HepG2 (cell line): ENCODE measurements around the gene BLOC1S4. TPM values are rescaled to one million over a fixed set of nuclear protein-coding genes. Genes with fewer than 3 reads are reported as not detected.

Experiments used
- BRCA1 ChIP-seq: sonication (generic); formaldehyde crosslinking; IDR thresholded peaks from 2 replicates; pipeline ENCODE4 v1.4.0; 2020; ENCODE audit warnings: missing genetic modification reagents
- ETV6 ChIP-seq: sonication (generic); formaldehyde crosslinking; conservative IDR thresholded peaks from 2 replicates; pipeline ENCODE4 v1.4.0; 2020; ENCODE audit warnings: missing genetic modification reagents
- FOXO1 ChIP-seq: sonication (generic); formaldehyde crosslinking; IDR thresholded peaks from 2 replicates; pipeline ENCODE4 v1.4.0; 2020; ENCODE audit warnings: missing genetic modification reagents
- HNRNPH1 ChIP-seq: fragments of 200-400 bp; formaldehyde crosslinking; optimal IDR thresholded peaks from 2 replicates; pipeline ENCODE3; 2017; ENCODE audit warnings: mild to moderate bottlenecking, low read depth, low read length
- JUNB ChIP-seq: sonication (generic); formaldehyde crosslinking; IDR thresholded peaks from 2 replicates; pipeline ENCODE4 v1.8.0; 2022; ENCODE audit warnings: missing genetic modification reagents, mild to moderate bottlenecking, borderline replicate concordance
- NR2F1 ChIP-seq, 2 experiments: fragments of 450-650 bp in 1 of 2; formaldehyde crosslinking in 1 of 2; IDR thresholded peaks; 2 replicates each; pipeline versions ENCODE4 v1.5.0 to v1.6.1; 2016 to 2020; ENCODE audit warnings: mild to moderate bottlenecking in 1 of 2, missing compliant biosample characterization in 1 of 2, missing genetic modification reagents in 1 of 2, moderate library complexity in 1 of 2
- RFXANK ChIP-seq: IDR thresholded peaks from 2 replicates; pipeline ENCODE4 v1.6.1; 2016
- RXRB ChIP-seq: IDR thresholded peaks from 2 replicates; pipeline ENCODE4 v1.6.1; 2016; ENCODE audit warnings: borderline replicate concordance, missing genetic modification reagents, missing compliant biosample characterization
- SALL2 ChIP-seq: sonication (generic); formaldehyde crosslinking; IDR thresholded peaks from 2 replicates; pipeline ENCODE4 v1.8.1; 2023; ENCODE audit warnings: mild to moderate bottlenecking, missing genetic modification reagents, inconsistent platforms
- SIN3A ChIP-seq: IDR thresholded peaks from 2 replicates; pipeline ENCODE4 v1.6.1; 2011; ENCODE audit warnings: low read depth, mild to moderate bottlenecking, control low read depth, low read length, borderline replicate concordance
- SMARCC2 ChIP-seq: fragments of 450-650 bp; IDR thresholded peaks from 2 replicates; pipeline ENCODE4 v1.6.1; 2017; ENCODE audit warnings: antibody characterized with exemption, mild to moderate bottlenecking
- SRSF9 ChIP-seq: fragments of 200-400 bp; formaldehyde crosslinking; IDR thresholded peaks from 2 replicates; pipeline ENCODE4 v1.6.1; 2018; ENCODE audit warnings: borderline replicate concordance, mild to moderate bottlenecking, low read depth, low read length; ENCODE audit not compliant: insufficient read depth, poor library complexity, severe bottlenecking
- TAF1 ChIP-seq: sonication (generic); formaldehyde crosslinking; IDR thresholded peaks from 2 replicates; pipeline ENCODE4 v1.4.0; 2020; ENCODE audit warnings: missing genetic modification reagents
- TCF12 ChIP-seq, 2 experiments: fragments of 450-650 bp in 1 of 2; sonication (generic) in 1 of 2; formaldehyde crosslinking in 1 of 2; IDR thresholded peaks; 2 replicates each; pipeline versions ENCODE4 v1.6.1 to v1.8.0; 2017 to 2022; ENCODE audit warnings: antibody characterized with exemption in 1 of 2, mild to moderate bottlenecking in 1 of 2, missing genetic modification reagents in 1 of 2, moderate library complexity in 1 of 2
- ZFYVE20 ChIP-seq: sonication (generic); formaldehyde crosslinking; IDR thresholded peaks from 2 replicates; pipeline ENCODE4 v1.8.0; 2023; ENCODE audit warnings: low read depth, mild to moderate bottlenecking, moderate library complexity, missing genetic modification reagents, borderline replicate concordance
- ZNF841 ChIP-seq: sonication (generic); formaldehyde crosslinking; IDR thresholded peaks from 2 replicates; pipeline ENCODE4 v1.8.1; 2023; ENCODE audit warnings: missing genetic modification reagents, borderline replicate concordance
- ZSCAN9 ChIP-seq: IDR thresholded peaks from 2 replicates; pipeline ENCODE4 v1.6.1; 2016; ENCODE audit warnings: borderline replicate concordance
- polyA plus RNA-seq, 8 experiments: library from polyadenylated mRNA; depleted of rRNA in 3 of 8; stranded (reverse) in 7 of 8; unstranded in 1 of 8; fragments of >200 nt; fragmentation: Illumina TruSeq in 4 of 8; extraction: Trizol in 4 of 8; gene quantifications; 2 replicates each; pipeline versions ENCODE4 v1.2.1 to v1.2.3, GENCODE V29; 2011 to 2016; ENCODE audit warnings: low read depth in 4 of 8, missing spikeins in 1 of 8, mixed read lengths in 1 of 8; ENCODE audit not compliant: insufficient read depth in 1 of 8
- total RNA-seq, 5 experiments: library from RNA; depleted of rRNA; stranded (reverse); fragments of >200 nt; fragmentation: Illumina TruSeq; extraction: Trizol; gene quantifications; 2 replicates each; pipeline ENCODE4 v1.2.3, GENCODE V29; 2016; ENCODE audit warnings: low read depth in 1 of 5
- TF ChIP-seq, protein P1 (sequence below): sonication (generic); formaldehyde crosslinking; IDR thresholded peaks from 2 replicates; pipeline ENCODE4 v1.4.0; 2020; ENCODE audit warnings: missing genetic modification reagents
- TF ChIP-seq, protein P2 (sequence below): sonication (generic); formaldehyde crosslinking; IDR thresholded peaks from 2 replicates; pipeline ENCODE4 v1.5.0; 2020; ENCODE audit warnings: mild to moderate bottlenecking, missing genetic modification reagents, moderate library complexity
- TF ChIP-seq, protein P3 (sequence below): sonication (generic); formaldehyde crosslinking; IDR thresholded peaks from 2 replicates; pipeline ENCODE4 v1.8.1; 2023; ENCODE audit warnings: mild to moderate bottlenecking, moderate library complexity, missing genetic modification reagents
- TF ChIP-seq, protein P4 (sequence below): IDR thresholded peaks from 2 replicates; pipeline ENCODE4 v1.4.0; 2020; ENCODE audit warnings: mild to moderate bottlenecking, missing genetic modification reagents

BLOC1S4 gene
- total and polyA plus RNA-seq, 2 of the 13 experiments (the other 11 are each of a cell fraction or from before 2014, with no cell fraction given): 15.5 to 20.9 TPM

DNA sequence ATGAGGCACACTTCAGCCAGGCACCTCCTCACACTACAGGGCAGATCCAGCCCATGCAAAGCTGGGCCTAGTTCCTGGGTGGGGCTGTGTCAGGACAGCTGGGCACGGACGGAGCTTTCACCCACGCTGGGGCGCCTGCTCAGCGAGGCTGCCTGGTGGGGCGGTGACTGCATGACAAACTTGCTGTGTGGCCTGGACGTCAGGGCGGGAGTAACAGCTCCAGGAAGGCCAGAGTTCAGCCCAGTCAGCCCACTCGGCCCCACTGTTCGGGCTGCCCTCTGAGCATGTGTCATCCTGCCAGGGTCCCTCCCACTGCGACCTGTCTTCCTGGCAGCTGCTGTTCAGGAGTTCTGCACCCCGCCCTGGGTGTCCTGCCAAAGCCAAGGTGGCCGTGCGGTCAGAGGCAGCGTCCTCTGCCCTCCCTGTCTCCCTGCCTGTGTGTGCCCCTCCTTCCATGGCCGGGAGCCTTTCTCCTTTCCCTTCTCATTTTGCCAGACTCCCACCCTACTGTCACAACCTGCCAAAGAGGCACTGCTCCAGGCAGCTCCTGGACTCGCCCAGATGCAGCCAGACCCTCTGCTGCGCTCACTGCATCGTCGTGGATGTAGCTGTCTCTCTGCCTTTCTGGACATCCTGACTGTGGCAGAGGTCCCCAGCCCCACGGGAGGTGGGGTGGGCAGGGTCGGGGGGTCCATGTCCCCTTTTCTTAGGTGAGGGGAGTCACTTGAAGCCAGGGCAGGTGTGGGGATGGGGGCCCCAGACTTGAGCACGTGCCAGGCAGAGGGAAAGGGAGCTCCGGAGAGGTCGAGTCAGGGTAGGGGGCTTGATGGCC, 33.6 kb downstream of the BLOC1S4 start (continued):
- TF ChIP-seq, protein P1, sequence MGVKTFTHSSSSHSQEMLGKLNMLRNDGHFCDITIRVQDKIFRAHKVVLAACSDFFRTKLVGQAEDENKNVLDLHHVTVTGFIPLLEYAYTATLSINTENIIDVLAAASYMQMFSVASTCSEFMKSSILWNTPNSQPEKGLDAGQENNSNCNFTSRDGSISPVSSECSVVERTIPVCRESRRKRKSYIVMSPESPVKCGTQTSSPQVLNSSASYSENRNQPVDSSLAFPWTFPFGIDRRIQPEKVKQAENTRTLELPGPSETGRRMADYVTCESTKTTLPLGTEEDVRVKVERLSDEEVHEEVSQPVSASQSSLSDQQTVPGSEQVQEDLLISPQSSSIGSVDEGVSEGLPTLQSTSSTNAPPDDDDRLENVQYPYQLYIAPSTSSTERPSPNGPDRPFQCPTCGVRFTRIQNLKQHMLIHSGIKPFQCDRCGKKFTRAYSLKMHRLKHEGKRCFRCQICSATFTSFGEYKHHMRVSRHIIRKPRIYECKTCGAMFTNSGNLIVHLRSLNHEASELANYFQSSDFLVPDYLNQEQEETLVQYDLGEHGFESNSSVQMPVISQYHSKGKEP (CRISPR knock-in tag): no peak
- TF ChIP-seq, protein P2, sequence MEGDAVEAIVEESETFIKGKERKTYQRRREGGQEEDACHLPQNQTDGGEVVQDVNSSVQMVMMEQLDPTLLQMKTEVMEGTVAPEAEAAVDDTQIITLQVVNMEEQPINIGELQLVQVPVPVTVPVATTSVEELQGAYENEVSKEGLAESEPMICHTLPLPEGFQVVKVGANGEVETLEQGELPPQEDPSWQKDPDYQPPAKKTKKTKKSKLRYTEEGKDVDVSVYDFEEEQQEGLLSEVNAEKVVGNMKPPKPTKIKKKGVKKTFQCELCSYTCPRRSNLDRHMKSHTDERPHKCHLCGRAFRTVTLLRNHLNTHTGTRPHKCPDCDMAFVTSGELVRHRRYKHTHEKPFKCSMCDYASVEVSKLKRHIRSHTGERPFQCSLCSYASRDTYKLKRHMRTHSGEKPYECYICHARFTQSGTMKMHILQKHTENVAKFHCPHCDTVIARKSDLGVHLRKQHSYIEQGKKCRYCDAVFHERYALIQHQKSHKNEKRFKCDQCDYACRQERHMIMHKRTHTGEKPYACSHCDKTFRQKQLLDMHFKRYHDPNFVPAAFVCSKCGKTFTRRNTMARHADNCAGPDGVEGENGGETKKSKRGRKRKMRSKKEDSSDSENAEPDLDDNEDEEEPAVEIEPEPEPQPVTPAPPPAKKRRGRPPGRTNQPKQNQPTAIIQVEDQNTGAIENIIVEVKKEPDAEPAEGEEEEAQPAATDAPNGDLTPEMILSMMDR: peak; percentile 38
- TF ChIP-seq RFXANK (CRISPR knock-in tag): no peak
- TF ChIP-seq, protein P3, sequence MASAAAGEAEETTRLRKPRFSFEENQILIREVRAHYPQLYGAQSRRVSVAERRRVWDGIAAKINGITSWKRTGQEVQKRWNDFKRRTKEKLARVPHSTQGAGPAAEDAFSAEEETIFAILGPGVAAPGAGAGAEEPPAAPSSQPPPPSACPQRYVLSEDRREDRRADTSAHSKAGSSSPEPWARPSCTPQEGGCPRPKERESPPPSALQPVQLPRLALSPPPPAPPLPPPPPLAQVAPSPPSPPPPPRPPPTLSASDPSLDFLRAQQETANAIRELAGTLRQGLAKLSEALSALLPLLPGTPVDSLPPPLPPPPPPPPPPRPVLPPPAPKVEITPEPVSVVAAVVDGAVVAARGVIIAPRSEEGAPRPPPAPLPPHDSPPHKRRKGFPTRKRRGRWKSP (CRISPR knock-in tag): no peak
- TF ChIP-seq, protein P4, sequence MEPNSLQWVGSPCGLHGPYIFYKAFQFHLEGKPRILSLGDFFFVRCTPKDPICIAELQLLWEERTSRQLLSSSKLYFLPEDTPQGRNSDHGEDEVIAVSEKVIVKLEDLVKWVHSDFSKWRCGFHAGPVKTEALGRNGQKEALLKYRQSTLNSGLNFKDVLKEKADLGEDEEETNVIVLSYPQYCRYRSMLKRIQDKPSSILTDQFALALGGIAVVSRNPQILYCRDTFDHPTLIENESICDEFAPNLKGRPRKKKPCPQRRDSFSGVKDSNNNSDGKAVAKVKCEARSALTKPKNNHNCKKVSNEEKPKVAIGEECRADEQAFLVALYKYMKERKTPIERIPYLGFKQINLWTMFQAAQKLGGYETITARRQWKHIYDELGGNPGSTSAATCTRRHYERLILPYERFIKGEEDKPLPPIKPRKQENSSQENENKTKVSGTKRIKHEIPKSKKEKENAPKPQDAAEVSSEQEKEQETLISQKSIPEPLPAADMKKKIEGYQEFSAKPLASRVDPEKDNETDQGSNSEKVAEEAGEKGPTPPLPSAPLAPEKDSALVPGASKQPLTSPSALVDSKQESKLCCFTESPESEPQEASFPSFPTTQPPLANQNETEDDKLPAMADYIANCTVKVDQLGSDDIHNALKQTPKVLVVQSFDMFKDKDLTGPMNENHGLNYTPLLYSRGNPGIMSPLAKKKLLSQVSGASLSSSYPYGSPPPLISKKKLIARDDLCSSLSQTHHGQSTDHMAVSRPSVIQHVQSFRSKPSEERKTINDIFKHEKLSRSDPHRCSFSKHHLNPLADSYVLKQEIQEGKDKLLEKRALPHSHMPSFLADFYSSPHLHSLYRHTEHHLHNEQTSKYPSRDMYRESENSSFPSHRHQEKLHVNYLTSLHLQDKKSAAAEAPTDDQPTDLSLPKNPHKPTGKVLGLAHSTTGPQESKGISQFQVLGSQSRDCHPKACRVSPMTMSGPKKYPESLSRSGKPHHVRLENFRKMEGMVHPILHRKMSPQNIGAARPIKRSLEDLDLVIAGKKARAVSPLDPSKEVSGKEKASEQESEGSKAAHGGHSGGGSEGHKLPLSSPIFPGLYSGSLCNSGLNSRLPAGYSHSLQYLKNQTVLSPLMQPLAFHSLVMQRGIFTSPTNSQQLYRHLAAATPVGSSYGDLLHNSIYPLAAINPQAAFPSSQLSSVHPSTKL (CRISPR knock-in tag): peak; percentile 82
- no peak for TF ChIP-seq BRCA1 (CRISPR knock-in tag)
- 0 out of 2 replicates have a peak, but pooled peaks have one; percentile 19 for TF ChIP-seq ETV6
- no peak for TF ChIP-seq HNRNPH1
- TF ChIP-seq SIN3A: 0 out of 2 replicates have a peak, but pooled peaks have one; percentile 58
- TF ChIP-seq ZSCAN9 (CRISPR knock-in tag): no peak; the same call in 1 of the 2 replicates
- TF ChIP-seq JUNB: no peak
- TF ChIP-seq TAF1 (CRISPR knock-in tag): peak; percentile 67; the same call in 1 of the 2 replicates
- no peak for TF ChIP-seq ZFYVE20
- TF ChIP-seq FOXO1 (CRISPR knock-in tag): no peak
- no peak for TF ChIP-seq ZNF841
- no peak for TF ChIP-seq SMARCC2
- no peak for TF ChIP-seq SRSF9
- TF ChIP-seq RXRB: peak; percentile 90
- TF ChIP-seq SALL2: no peak; the same call in 1 of the 2 replicates
- TF ChIP-seq TCF12 (IDR thresholded peaks at IDR 0.05): no peak
- TF ChIP-seq TCF12 (CRISPR knock-in tag; IDR thresholded peaks at IDR 0.05): peak; percentile 93
- peak; percentile 66 to 71 for TF ChIP-seq NR2F1 (CRISPR knock-in tag; IDR thresholded peaks at IDR 0.05)
